RWPE2 (cell line): ENCODE results near the gene PUS7.

Source experiments
- ATAC-seq: fragments of 200-7000 bp; cut with Tn5 transposase; 3 replicates; pipeline ENCODE4 v1.9.1; 2021; ENCODE audit warnings: low read depth
- DNase-seq: peaks from one replicate; pipeline ENCODE4 v3.0.0-alpha.2; 2020; ENCODE audit warnings: low spot score
- H3K27ac ChIP-seq: fragments of 450-650 bp; 2 replicates; pipeline ENCODE4 v1.5.1; 2017; ENCODE audit warnings: mild to moderate bottlenecking; ENCODE audit not compliant: poor library complexity, severe bottlenecking
- H3K27me3 ChIP-seq: fragments of 250-450 bp; sonication (Bioruptor Pico); 2 replicates; pipeline ENCODE4 v1.5.1; 2021; ENCODE audit warnings: mild to moderate bottlenecking, moderate library complexity; ENCODE audit not compliant: insufficient read depth, poor library complexity, severe bottlenecking
- H3K36me3 ChIP-seq: fragments of 250-450 bp; sonication (Bioruptor Pico); 2 replicates; pipeline ENCODE4 v1.5.1; 2020; ENCODE audit warnings: low read depth, mild to moderate bottlenecking, moderate library complexity
- H3K4me1 ChIP-seq: fragments of 250-450 bp; sonication (Bioruptor Pico); 2 replicates; pipeline ENCODE4 v1.5.1; 2021; ENCODE audit warnings: mild to moderate bottlenecking, moderate library complexity; ENCODE audit not compliant: insufficient read depth, poor library complexity, severe bottlenecking
- H3K4me3 ChIP-seq: fragments of 250-450 bp; sonication (Bioruptor Pico); 2 replicates; pipeline ENCODE4 v1.5.1; 2021; ENCODE audit warnings: mild to moderate bottlenecking, moderate library complexity; ENCODE audit not compliant: severe bottlenecking
- H3K9me3 ChIP-seq: fragments of 250-450 bp; sonication (Bioruptor Pico); 2 replicates; pipeline ENCODE4 v1.5.1; 2021; ENCODE audit warnings: mild to moderate bottlenecking, moderate library complexity; ENCODE audit not compliant: severe bottlenecking
- CTCF ChIP-seq: fragments of 450-650 bp; IDR thresholded peaks from one replicate; pipeline ENCODE4 v1.5.1; 2017; ENCODE audit warnings: mild to moderate bottlenecking, moderate library complexity; ENCODE audit not compliant: poor library complexity, severe bottlenecking

Gene PUS7, protein sequence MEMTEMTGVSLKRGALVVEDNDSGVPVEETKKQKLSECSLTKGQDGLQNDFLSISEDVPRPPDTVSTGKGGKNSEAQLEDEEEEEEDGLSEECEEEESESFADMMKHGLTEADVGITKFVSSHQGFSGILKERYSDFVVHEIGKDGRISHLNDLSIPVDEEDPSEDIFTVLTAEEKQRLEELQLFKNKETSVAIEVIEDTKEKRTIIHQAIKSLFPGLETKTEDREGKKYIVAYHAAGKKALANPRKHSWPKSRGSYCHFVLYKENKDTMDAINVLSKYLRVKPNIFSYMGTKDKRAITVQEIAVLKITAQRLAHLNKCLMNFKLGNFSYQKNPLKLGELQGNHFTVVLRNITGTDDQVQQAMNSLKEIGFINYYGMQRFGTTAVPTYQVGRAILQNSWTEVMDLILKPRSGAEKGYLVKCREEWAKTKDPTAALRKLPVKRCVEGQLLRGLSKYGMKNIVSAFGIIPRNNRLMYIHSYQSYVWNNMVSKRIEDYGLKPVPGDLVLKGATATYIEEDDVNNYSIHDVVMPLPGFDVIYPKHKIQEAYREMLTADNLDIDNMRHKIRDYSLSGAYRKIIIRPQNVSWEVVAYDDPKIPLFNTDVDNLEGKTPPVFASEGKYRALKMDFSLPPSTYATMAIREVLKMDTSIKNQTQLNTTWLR

DNA sequence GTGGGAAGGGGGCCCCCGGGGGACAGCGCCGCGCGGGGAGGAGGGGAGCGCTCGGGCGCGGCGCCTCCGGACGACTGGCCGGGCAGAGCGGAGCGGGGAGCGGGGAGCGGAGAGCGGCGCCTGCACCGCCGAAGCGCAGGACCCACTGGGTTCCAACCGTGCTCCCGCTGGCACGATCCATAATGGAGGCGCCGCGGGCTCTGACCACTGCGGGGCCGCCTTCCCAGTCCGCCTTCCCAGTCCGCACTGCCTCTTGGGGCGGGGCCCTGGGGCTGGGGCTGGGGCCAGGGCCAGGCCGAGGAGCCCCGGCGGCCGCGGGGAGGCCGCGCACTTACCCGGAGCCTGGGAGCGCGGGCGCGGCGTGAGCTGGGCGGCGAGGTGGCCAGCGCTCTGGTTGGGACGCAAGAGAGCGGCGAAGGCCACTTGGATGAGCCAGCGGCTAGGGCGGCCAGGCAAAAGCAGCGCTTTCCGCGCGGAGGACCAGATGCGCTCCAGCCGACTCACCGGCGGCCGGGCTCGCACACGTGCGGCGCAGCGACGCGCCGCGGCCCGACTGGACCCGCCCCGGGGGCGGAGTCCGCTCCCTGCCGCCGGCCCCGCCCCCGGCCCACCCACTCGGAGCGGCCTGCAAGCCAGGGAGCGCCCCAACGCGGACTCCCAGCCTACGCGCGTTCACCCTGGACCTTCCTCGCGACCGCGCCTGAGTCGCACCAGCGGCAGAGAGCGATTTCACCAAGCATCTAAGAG is at the start of gene PUS7:
Gene PUS7 (minus strand): TSS at position 555 of the 747 bp plus-strand sequence. CDS start 13,759 bp downstream, outside the sequence.
- Histone ChIP-seq H3K27ac (peak within 1 kb of the TSS; percentile 59), H3K4me3 (peak within 1 kb of the TSS; percentile 78), H3K9me3 (no peaks in the 10 kb centered on the region), H3K27me3 (no peaks in the 10 kb centered on the region), H3K4me1 (peaks cover 4% of the 10 kb centered on the region), H3K36me3 (peaks cover 20% of the 10 kb centered on the region)
- ATAC-seq (peak; percentile 87), DNase-seq (peak; percentile 83)
- TF ChIP-seq CTCF: no peak

DNA sequence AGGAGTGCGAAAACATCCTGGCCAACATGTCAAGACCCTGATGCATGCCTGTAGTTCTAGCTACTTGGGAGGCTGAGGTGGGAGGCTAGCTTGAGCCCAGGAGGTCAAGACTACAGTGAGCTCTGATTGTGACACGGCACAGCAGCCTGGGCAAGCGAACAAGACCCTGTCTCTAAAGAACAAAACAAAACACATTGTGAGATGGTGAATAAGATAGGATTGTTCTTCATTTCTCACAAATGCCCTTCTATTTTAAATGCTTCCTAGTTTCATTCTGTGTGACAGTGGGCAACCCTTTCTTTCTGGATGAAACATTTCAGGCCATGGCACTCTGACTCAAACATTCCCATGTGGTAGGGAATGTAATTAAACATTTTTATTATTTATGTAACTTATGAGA is 45.8 kb upstream of the PUS7 start:
- peaks cover 2% of the 10 kb centered on the region for H3K9me3 ChIP-seq
- TF ChIP-seq CTCF: no peak
- no peak overlapping the region for H3K4me3 ChIP-seq
- ATAC-seq (no peak), DNase-seq (no peak)
- H3K27ac ChIP-seq: no peak overlapping the region
- H3K4me1 ChIP-seq: no peaks in the 10 kb centered on the region
- no peaks in the 10 kb centered on the region for H3K27me3 ChIP-seq
- H3K36me3 ChIP-seq: peaks cover 59% of the 10 kb centered on the region

DNA sequence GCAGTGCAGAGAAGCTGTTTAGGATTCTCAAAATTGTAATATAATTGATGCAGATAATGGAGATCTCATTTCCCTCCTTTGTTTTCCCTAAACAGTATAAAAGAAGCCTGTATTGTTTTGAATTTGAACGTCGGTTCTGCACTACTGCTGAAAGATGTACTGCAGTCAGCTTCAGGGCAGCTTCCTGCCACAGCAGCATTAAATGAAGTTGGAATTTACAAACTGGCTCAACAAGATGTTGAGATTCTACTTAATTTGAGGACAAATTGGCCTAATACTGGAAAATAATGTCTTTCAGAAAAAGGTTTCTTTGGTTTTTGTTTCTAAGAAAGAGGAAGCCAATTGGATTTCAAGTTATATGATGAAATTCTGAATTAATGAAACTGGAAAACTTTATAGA is 45.0 kb upstream of the PUS7 start:
- Histone ChIP-seq H3K27ac (no peak overlapping the region), H3K4me3 (no peak overlapping the region), H3K36me3 (peaks cover 63% of the 10 kb centered on the region), H3K4me1 (no peaks in the 10 kb centered on the region), H3K9me3 (peaks cover 2% of the 10 kb centered on the region), H3K27me3 (no peaks in the 10 kb centered on the region)
- ATAC-seq: no peak
- TF ChIP-seq CTCF: no peak
- DNase-seq: no peak

DNA sequence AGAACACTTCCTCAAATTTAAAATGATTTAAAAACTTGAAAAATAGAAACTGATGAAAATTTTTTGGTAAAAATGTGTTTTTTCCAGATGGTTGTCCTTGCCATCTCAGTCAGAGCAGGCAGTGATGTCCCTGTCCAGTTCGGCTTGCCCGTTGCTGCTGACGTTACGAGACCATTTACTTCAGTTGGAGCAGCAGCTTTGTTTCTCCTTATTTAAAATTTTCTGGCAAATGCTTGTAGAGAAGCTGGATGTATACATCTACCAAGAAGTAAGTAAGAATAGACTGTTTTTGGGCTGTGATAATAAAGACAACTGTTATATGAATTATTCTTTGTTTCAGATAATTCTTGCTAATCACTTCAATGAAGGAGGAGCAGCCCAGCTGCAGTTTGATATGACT is 43.1 kb upstream of the PUS7 start:
- no peak for TF ChIP-seq CTCF
- Histone ChIP-seq H3K27ac (no peak overlapping the region), H3K4me1 (no peaks in the 10 kb centered on the region), H3K9me3 (peaks cover 2% of the 10 kb centered on the region), H3K4me3 (no peak overlapping the region), H3K27me3 (no peaks in the 10 kb centered on the region), H3K36me3 (peaks cover 77% of the 10 kb centered on the region)
- DNase-seq: no peak
- ATAC-seq: no peak
